GM08714 (cell line): ENCODE measurements around the gene ASXL3.

Experiments
- H3K4me3 ChIP-seq: fragments of 200-500 bp; sonication (Bioruptor generic); 2 replicates; pipeline ENCODE4 v1.5.1; 2014; ENCODE audit warnings: mild to moderate bottlenecking, low read length, inconsistent platforms
- ZNF274 ChIP-seq: IDR thresholded peaks from 2 replicates; pipeline ENCODE4 v1.6.1; 2012; ENCODE audit warnings: mild to moderate bottlenecking, low read depth, low read length

Gene ASXL3

GRCh38 chr18:33665187-33665586 is 87.2 kb downstream of the ASXL3 start:
- TF ChIP-seq ZNF274, result no peak
- H3K4me3 ChIP-seq, result no peak overlapping the region

GRCh38 chr18:33665641-33666040 is 87.6 kb downstream of the ASXL3 start:
- TF ChIP-seq ZNF274, result no peak
- no peak overlapping the region for H3K4me3 ChIP-seq

GRCh38 chr18:33666915-33667314 is 88.9 kb downstream of the ASXL3 start:
- no peak for TF ChIP-seq ZNF274
- no peak overlapping the region for H3K4me3 ChIP-seq

- no peak for TF ChIP-seq ZNF274
- no peak overlapping the region for H3K4me3 ChIP-seq
Observed at GRCh38 chr18:33669589-33669988, 91.6 kb downstream of the ASXL3 start.

GRCh38 chr18:33670029-33670428 is 92.0 kb downstream of the ASXL3 start:
- no peak for TF ChIP-seq ZNF274
- H3K4me3 ChIP-seq, result no peak overlapping the region

GRCh38 chr18:33673689-33674088 is 95.7 kb downstream of the ASXL3 start:
- TF ChIP-seq ZNF274, result no peak
- no peak overlapping the region for H3K4me3 ChIP-seq

GRCh38 chr18:33676593-33676992 is 98.6 kb downstream of the ASXL3 start:
- no peak for TF ChIP-seq ZNF274
- H3K4me3 ChIP-seq, result no peak overlapping the region

- H3K4me3 ChIP-seq, result no peak overlapping the region
- TF ChIP-seq ZNF274, result no peak
Observed at GRCh38 chr18:33677891-33678290, 99.9 kb downstream of the ASXL3 start.

- no peak overlapping the region for H3K4me3 ChIP-seq
- no peak for TF ChIP-seq ZNF274
Observed at GRCh38 chr18:33682436-33682835, 104.4 kb downstream of the ASXL3 start.

GRCh38 chr18:33694593-33694992 is 116.6 kb downstream of the ASXL3 start:
- no peak for TF ChIP-seq ZNF274
- H3K4me3 ChIP-seq, result no peak overlapping the region

- TF ChIP-seq ZNF274, result no peak
- H3K4me3 ChIP-seq, result no peak overlapping the region
Observed at GRCh38 chr18:33696332-33697162, 118.5 kb downstream of the ASXL3 start.

GRCh38 chr18:33697498-33697897 is 119.5 kb downstream of the ASXL3 start:
- TF ChIP-seq ZNF274, result no peak
- no peak overlapping the region for H3K4me3 ChIP-seq

- no peak for TF ChIP-seq ZNF274
- no peak overlapping the region for H3K4me3 ChIP-seq
Observed at GRCh38 chr18:33699372-33699771, 121.4 kb downstream of the ASXL3 start.

GRCh38 chr18:33700513-33700976 is 122.5 kb downstream of the ASXL3 start:
- H3K4me3 ChIP-seq, result no peak overlapping the region
- no peak for TF ChIP-seq ZNF274

GRCh38 chr18:33702625-33703024 is 124.6 kb downstream of the ASXL3 start:
- TF ChIP-seq ZNF274, result no peak
- no peak overlapping the region for H3K4me3 ChIP-seq

GRCh38 chr18:33706391-33706790 is 128.4 kb downstream of the ASXL3 start:
- H3K4me3 ChIP-seq, result no peak overlapping the region
- no peak for TF ChIP-seq ZNF274
